Activated CD4-positive, alpha-beta memory T cell treated with anti-CD3 and anti-CD28 coated beads for 36 hours (primary cell): ENCODE measurements around the gene DYNLT2. TPM values are rescaled to one million over a fixed set of nuclear protein-coding genes. Genes with fewer than 3 reads are reported as not detected.

ENCODE experiments used
- CTCF ChIA-PET: fragments of 350-600 bp; sonication (Branson Sonifier 250); formaldehyde crosslinking; loops from one replicate; lab custom pipeline; 2021; ENCODE audit warnings: antibody characterized with exemption, inconsistent platforms; lab: Charles Lee
- POLR2A ChIA-PET: fragments of 350-600 bp; sonication (Branson Sonifier 250); formaldehyde crosslinking; loops from one replicate; lab custom pipeline; 2021; ENCODE audit warnings: antibody characterized with exemption; lab: Charles Lee
- DNase-seq: peaks from one replicate; pipeline ENCODE4 v3.0.0-alpha.2; 2020
- H3K27ac Mint-ChIP-seq: one replicate; pipeline ENCODE4 v1.8.0; 2021; ENCODE audit warnings: mixed read lengths
- H3K27me3 Mint-ChIP-seq: one replicate; pipeline ENCODE4 v1.8.0; 2021; ENCODE audit warnings: mixed read lengths
- H3K36me3 Mint-ChIP-seq: one replicate; pipeline ENCODE4 v1.8.0; 2021; ENCODE audit warnings: mixed read lengths
- H3K4me1 Mint-ChIP-seq: one replicate; pipeline ENCODE4 v1.8.0; 2021; ENCODE audit warnings: low read depth, mixed read lengths
- H3K4me3 Mint-ChIP-seq: one replicate; pipeline ENCODE4 v1.8.0; 2021; ENCODE audit warnings: mild to moderate bottlenecking, mixed read lengths
- H3K9me3 Mint-ChIP-seq: one replicate; pipeline ENCODE4 v1.8.0; 2021; ENCODE audit warnings: mixed read lengths
- intact Hi-C: fragments of 100-400 bp; cut with micrococcal nuclease; formaldehyde crosslinking; loops from one replicate; pipeline ENCODE4 v1.15.1; 2023
- total RNA-seq, 2 experiments: library from RNA; stranded (reverse); gene quantifications; one replicate each; pipeline ENCODE4 v1.2.3, GENCODE V29; 2021

Gene DYNLT2
- total RNA-seq = 1 to 10 TPM; 2.0 to 2.1 TPM

GRCh38 chr6:169751242-169752073 lies at the start of gene DYNLT2, which contains the start of gene ERMARD:
DYNLT2 (minus strand) TSS chr6:169751572; CDS start chr6:169751458, 114 bp downstream.
ERMARD (plus strand) TSS chr6:169751622; CDS start chr6:169751658, 36 bp downstream.
- Mint-ChIP-seq H3K27me3 (no peaks in the 10 kb centered on the region), H3K9me3 (peaks cover 5% of the 10 kb centered on the region), H3K27ac (peak within 1 kb of the TSS; percentile 98), H3K36me3 (peaks cover 25% of the 10 kb centered on the region), H3K4me1 (peaks cover 29% of the 10 kb centered on the region), H3K4me3 (peak within 1 kb of the TSS; percentile 95)
- intact Hi-C loops = loop anchor here (1.0 kb wide), 4 partner anchors 28 to 803 kb away; partner anchors contain the start of genes C6orf120, TBP and WDR27
- ChIA-PET CTCF (interaction anchor here (1.0 to 1.3 kb wide), 3 partner anchors 39 to 833 kb away, joined by 3 to 7 read pairs (median 4); partner anchors contain the start of genes PDCD2 and TBP), POLR2A (interaction anchor here (0.7 to 4.1 kb wide), 10 partner anchors 22 to 802 kb away, joined by 3 to 34 read pairs (median 6); partner anchors contain the start of genes C6orf120, FAM120B, PHF10 and PSMB1)
- peak; percentile 96 for DNase-seq

- POLR2A ChIA-PET = no interaction called here
- Mint-ChIP-seq H3K36me3 (no peaks in the 10 kb centered on the region), H3K27ac (no peak overlapping the region), H3K27me3 (peaks cover 21% of the 10 kb centered on the region), H3K4me3 (no peak overlapping the region), H3K9me3 (no peaks in the 10 kb centered on the region), H3K4me1 (peaks cover 30% of the 10 kb centered on the region)
- no peak for DNase-seq
- CTCF ChIA-PET = interaction anchor here (1.1 to 3.8 kb wide), 3 partner anchors 11 to 41 kb away, joined by 3 to 17 read pairs (median 3); no protein-coding TSS in a partner anchor
- intact Hi-C loops = no loop called here
Observed at GRCh38 chr6:169800668-169801395, 49.5 kb upstream of the DYNLT2 start.

GRCh38 chr6:169800116-169800667 lies 48.8 kb upstream of the DYNLT2 start:
- intact Hi-C loops = no loop called here
- Mint-ChIP-seq H3K9me3 (no peaks in the 10 kb centered on the region), H3K4me3 (no peak overlapping the region), H3K36me3 (no peaks in the 10 kb centered on the region), H3K4me1 (peaks cover 24% of the 10 kb centered on the region), H3K27ac (no peak overlapping the region), H3K27me3 (peaks cover 16% of the 10 kb centered on the region)
- DNase-seq = no peak
- POLR2A ChIA-PET = no interaction called here
- CTCF ChIA-PET = interaction anchor here (1.1 to 3.8 kb wide), 2 partner anchors 10 to 40 kb away, joined by 3 to 17 read pairs; no protein-coding TSS in a partner anchor

- peaks cover 9% of the 10 kb centered on the region for H3K27me3 Mint-ChIP-seq
Observed at GRCh38 chr6:169799474-169799926, 48.1 kb upstream of the DYNLT2 start.

GRCh38 chr6:169798764-169799473 lies 47.5 kb upstream of the DYNLT2 start:
- H3K9me3 Mint-ChIP-seq = no peaks in the 10 kb centered on the region
- H3K4me3 Mint-ChIP-seq = no peak overlapping the region
- POLR2A ChIA-PET = no interaction called here
- CTCF ChIA-PET = interaction anchor here (3.8 kb wide), 1 partner anchor 9 kb away, joined by 17 read pairs; no protein-coding TSS in a partner anchor
- H3K27ac Mint-ChIP-seq = no peak overlapping the region
- H3K4me1 Mint-ChIP-seq = peaks cover 12% of the 10 kb centered on the region
- no peak for DNase-seq
- intact Hi-C loops = loop anchor here (10.0 kb wide), 2 partner anchors 66 to 496 kb away; partner anchors contain the start of gene DLL1
- peaks cover 3% of the 10 kb centered on the region for H3K27me3 Mint-ChIP-seq
- H3K36me3 Mint-ChIP-seq = no peaks in the 10 kb centered on the region

More at GRCh38 chr6:169799474-169799926, 48.1 kb upstream of the DYNLT2 start:
- H3K27ac Mint-ChIP-seq = no peak overlapping the region
- no peak overlapping the region for H3K4me3 Mint-ChIP-seq
- H3K4me1 Mint-ChIP-seq = peaks cover 18% of the 10 kb centered on the region
- intact Hi-C loops = loop anchor here (10.0 kb wide), 2 partner anchors 65 to 495 kb away; partner anchors contain the start of gene DLL1
- no peaks in the 10 kb centered on the region for H3K36me3 Mint-ChIP-seq
- ChIA-PET POLR2A (no interaction called here), CTCF (interaction anchor here (1.1 to 3.8 kb wide), 2 partner anchors 10 to 40 kb away, joined by 3 to 17 read pairs; no protein-coding TSS in a partner anchor)
- H3K9me3 Mint-ChIP-seq = no peaks in the 10 kb centered on the region
- DNase-seq = no peak

- Mint-ChIP-seq H3K36me3 (no peaks in the 10 kb centered on the region), H3K4me1 (peaks cover 11% of the 10 kb centered on the region), H3K4me3 (no peak overlapping the region), H3K27ac (no peak overlapping the region), H3K27me3 (peaks cover 8% of the 10 kb centered on the region), H3K9me3 (no peaks in the 10 kb centered on the region)
- CTCF ChIA-PET = no interaction called here
- intact Hi-C loops = loop anchor here (10.0 kb wide), 2 partner anchors 70 to 500 kb away; partner anchors contain the start of gene DLL1
- POLR2A ChIA-PET = interaction anchor here (1.2 kb wide), 1 partner anchor 11 kb away, joined by 3 read pairs; no protein-coding TSS in a partner anchor
- DNase-seq = no peak
Observed at GRCh38 chr6:169795196-169795595, 43.8 kb upstream of the DYNLT2 start.

- Mint-ChIP-seq H3K4me3 (no peak overlapping the region), H3K4me1 (peaks cover 18% of the 10 kb centered on the region), H3K9me3 (no peaks in the 10 kb centered on the region), H3K27ac (no peak overlapping the region), H3K36me3 (no peaks in the 10 kb centered on the region), H3K27me3 (peaks cover 8% of the 10 kb centered on the region)
- no peak for DNase-seq
- ChIA-PET CTCF (interaction anchor here (1.4 kb wide), 1 partner anchor 12 kb away, joined by 3 read pairs; no protein-coding TSS in a partner anchor), POLR2A (interaction anchor here (1.2 kb wide), 1 partner anchor 11 kb away, joined by 3 read pairs; no protein-coding TSS in a partner anchor)
- intact Hi-C loops = loop anchor here (5.0 to 10.0 kb wide), 3 partner anchors 70 to 723 kb away; partner anchors contain the start of gene DLL1
Observed at GRCh38 chr6:169794317-169795055, 43.1 kb upstream of the DYNLT2 start.

GRCh38 chr6:169793408-169793807 lies 42.0 kb upstream of the DYNLT2 start:
- no peak overlapping the region for H3K4me3 Mint-ChIP-seq
- peaks cover 19% of the 10 kb centered on the region for H3K4me1 Mint-ChIP-seq
- ChIA-PET POLR2A (no interaction called here), CTCF (interaction anchor here (1.2 to 1.4 kb wide), 2 partner anchors 13 to 737 kb away, joined by 3 to 4 read pairs; no protein-coding TSS in a partner anchor)
- H3K36me3 Mint-ChIP-seq = no peaks in the 10 kb centered on the region
- intact Hi-C loops = loop anchor here (5.0 to 10.0 kb wide), 3 partner anchors 71 to 724 kb away; partner anchors contain the start of gene DLL1
- H3K27ac Mint-ChIP-seq = no peak overlapping the region
- H3K9me3 Mint-ChIP-seq = no peaks in the 10 kb centered on the region
- no peak for DNase-seq
- H3K27me3 Mint-ChIP-seq = peaks cover 7% of the 10 kb centered on the region

- no peaks in the 10 kb centered on the region for H3K36me3 Mint-ChIP-seq
- H3K4me1 Mint-ChIP-seq = peaks cover 19% of the 10 kb centered on the region
- peaks cover 7% of the 10 kb centered on the region for H3K27me3 Mint-ChIP-seq
- H3K4me3 Mint-ChIP-seq = no peak overlapping the region
- H3K9me3 Mint-ChIP-seq = no peaks in the 10 kb centered on the region
- DNase-seq = no peak
- intact Hi-C loops = loop anchor here (5.0 to 10.0 kb wide), 3 partner anchors 72 to 725 kb away; partner anchors contain the start of gene DLL1
- H3K27ac Mint-ChIP-seq = no peak overlapping the region
- CTCF ChIA-PET = no interaction called here
- POLR2A ChIA-PET = no interaction called here
Observed at GRCh38 chr6:169792306-169793015, 41.1 kb upstream of the DYNLT2 start.
